ENCODE data around the gene SLC25A18.

Gene SLC25A18

DNA sequence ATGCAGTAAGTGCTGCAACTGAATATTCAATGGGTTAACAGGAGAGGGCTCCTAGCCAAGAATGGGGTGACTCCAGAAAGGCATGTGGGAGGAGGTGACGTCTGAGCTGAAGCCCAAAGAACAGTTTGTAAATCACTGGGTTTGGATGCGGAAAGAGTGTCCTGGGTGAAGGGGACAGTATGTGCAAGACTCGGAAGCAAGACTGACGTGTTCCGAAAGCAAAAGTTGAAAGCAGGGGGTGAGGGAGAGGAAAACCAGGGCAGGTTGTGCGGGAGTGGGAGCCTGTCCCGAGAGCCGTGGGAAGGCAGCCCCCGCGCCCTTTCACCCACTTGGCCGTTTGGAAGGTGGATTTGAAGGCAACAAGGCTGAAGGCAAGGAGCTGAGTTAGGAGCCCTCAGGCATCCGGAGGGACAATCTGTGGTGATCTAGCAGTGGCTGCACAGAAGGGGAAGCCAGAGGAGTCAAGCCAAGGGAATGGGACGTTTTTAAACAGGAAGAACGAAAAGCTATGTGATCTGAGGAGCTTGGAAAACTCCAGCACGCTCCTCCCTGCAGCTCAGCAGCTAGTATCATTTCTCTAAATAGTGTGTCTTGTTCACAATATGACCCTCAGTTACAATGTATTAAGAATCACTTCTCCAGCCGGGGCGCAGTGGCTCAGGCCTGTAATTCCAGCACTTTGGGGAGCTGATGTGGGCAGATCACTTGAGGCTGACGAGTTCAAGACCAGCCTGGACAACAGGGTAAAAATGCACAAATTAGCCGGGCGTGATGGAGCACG, 7.7 kb downstream of the SLC25A18 start:
- peak; percentile 68 for DNase-seq (ENCODE audit: low read depth, low spot score)

DNA sequence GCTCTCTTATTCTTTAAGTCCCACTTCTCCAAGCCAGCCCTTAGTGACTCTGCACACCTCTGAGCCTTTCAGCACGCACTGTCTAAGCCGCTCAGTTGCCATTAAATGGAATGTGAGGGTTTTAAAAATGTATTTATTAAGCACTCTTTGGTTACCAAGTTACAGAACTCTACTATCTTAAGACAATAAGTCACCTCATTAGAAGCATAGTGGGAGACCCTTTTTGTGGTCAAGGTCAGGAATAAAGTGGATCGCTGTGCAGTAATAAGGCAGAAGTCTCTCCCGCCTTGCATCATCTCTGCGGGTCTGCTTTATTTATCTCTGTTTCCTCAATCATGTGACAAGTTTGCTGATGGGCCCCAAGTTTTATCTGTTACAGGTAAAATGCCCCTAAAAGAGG, 11.9 kb downstream of the SLC25A18 start:
- DNase-seq (ENCODE audit: low read depth, low spot score): no peak

DNA sequence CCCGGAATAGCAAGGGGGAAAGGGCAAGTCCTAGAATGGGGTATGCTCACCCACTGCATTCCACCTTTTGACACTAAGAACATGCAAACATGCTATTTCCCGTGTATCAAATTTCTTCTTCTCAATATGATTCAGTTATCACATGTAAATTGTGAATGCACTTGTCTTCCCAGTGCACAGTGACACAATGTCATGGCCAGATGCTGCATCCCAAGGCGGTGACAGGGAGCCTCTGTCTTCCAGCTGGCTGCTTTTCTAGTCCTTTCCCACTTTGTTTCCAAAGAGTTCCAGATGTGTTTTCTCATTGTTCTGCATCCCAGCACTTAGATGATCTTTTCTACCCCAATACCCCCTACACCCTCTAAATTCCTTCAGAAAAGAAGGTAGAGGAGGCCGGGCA, 12.4 kb downstream of the SLC25A18 start:
- no peak for DNase-seq (ENCODE audit: low read depth, low spot score)

DNA sequence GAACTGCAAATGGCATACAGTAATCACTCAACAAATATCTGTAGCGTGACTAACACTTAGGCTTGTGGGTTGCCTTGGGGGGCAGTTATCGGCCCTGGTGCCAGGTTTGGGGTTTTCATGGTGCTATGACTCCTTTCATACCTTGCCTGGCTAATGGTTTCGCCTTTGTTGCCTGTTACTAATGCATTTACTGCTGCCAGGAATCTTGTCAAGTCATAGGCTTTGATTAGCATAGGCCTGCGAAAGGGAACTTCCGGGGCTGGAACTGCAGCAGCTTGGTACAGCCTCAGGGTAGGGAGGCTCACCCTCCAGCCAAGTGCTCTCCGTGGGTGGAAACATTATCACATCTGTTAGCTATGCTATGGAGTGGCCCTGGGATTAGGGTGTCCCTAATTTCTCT, 13.2 kb downstream of the SLC25A18 start:
- peak; percentile 91 for DNase-seq (ENCODE audit: low read depth, low spot score)

DNA sequence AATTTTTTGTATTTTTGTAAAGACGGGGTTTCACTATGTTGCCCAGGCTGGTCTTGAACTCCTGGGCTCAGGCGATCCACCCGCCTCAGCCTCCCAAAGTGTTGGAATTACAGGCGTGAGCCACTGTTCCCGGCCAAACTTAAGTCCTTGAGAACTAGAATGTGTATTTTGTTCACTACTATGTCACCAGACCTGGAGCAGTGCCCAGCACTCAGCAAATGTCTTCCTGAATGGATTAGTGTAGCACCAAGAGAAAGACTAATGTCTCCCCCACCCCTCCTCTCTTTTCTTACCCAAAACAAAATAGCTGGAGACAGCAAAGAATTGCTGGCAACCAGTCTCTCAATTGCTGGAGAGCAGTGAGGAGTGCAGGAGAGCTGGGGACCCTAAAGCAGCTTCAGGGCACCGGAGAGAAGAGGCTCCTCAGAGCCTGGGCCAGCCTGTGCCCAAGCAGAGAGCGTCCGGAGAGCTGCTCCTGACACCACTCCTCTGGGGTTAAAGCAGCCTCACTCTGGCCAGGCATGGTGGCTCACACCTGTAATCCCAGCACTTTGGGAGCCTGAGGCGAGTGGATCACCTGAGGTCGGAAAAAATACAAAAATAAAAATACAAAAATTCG, 14.9 kb downstream of the SLC25A18 start:
- no peak for DNase-seq (ENCODE audit: low read depth, low spot score)

DNA sequence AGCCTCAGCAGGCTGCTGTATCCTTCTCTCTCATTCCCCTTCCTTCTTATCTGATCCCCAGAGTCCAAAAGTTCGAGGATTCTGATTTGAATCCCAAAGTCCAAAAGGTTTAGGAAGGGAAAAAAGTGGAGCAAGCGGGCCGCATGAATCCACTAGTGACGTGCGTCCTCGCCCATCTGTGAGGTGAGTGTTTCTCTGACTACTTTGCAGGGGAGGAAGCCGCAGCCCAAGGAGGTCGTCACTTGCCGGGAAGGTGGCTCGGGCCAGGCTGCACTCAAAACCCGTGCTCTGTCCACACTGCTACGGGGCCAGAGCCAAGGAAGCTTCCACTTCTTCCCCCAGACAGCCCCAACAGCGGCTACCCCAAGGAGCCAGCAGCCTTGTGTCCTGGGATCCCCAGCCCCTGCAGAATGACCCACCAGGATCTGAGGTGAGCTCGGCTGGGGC, 16.3 kb downstream of the SLC25A18 start:
- peak; percentile 20 for DNase-seq (ENCODE audit: low read depth, low spot score)

DNA sequence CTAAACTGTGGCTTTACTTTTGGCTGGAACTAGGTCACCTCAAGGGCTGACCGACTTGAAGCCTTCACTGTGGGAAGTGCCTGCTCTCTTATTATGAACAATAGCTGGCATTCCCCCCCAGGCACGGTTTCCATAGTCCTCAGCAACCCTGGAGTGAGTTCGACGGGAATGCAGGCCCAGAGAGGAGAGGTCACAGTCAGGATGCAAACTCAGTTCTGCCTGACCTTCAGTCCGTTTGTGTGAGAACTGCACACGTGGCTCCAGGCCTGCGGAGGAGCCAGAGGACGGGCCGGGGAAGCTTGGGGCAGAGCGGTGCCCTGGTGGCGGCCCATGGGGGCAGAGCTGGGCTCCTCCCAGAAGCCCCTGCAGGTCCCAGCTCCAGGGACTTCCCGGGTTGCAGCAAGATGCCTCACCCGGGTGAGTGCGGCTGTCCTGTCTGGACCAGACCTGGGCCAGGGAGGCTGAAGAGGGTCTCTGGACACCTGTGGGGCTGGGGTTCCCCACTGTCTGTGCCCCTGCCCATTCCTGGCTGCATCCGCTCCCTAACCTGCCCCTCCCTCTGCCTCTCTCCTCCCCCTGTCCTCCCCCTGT, 17.2 kb downstream of the SLC25A18 start:
- DNase-seq (ENCODE audit: low read depth, low spot score): peak; percentile 84

DNA sequence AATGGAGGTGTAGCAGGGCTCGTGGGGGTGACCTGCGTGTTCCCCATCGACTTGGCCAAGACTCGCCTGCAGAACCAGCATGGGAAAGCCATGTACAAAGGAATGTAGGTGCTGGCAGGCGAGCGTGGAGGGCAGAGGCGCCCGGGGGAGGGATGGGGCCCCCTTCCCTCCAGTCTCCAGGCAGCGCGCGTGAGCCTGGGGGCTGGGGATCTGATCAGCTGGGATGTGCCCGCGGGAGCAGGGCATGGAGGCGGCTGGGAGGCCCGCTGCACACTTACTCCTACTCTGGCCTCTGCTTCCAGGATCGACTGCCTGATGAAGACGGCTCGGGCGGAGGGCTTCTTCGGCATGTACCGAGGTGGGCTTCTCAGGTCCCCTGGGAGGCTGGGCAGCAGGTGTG, 17.8 kb downstream of the SLC25A18 start:
- DNase-seq (ENCODE audit: low read depth, low spot score): no peak

DNA sequence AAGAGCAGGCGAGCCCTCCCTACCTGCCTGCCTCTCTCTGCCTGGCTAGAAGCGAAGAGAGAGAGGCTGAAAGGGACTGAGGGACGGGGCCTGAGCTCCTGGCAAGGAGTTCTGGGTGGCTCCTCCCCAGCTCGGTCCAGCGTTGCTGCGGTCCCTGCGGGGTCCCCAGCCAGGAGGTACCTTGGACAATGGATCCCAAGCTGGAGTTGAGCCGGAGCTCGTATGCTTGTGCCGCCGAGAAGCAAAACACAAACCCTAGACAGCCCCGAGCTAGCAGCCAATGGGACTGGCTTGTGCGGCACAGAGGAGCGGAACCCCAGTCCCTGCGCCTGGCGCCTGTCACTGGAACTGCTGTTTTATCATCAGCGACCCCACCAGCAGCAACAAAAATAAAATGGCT, 18.3 kb downstream of the SLC25A18 start:
- no peak for DNase-seq (ENCODE audit: low read depth, low spot score)

DNA sequence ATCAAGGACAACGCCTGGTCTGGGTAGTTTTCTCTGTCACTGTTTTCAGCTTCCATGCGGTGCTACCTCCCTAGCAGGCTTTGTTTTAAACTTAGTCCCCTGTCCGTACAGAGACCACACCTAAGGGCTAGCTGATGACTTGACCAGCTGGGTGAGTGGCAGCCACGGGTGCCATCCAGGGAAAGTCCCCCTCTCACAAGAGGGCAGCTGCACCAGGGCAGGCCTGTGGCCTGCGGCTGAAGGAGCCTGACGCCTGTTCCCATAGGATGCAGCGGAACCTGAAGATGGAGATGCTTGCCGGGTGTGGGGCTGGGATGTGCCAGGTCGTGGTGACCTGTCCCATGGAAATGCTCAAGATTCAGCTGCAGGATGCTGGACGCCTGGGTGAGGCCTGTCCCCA, 19.9 kb downstream of the SLC25A18 start:
- DNase-seq (ENCODE audit: low read depth, low spot score): no peak

DNA sequence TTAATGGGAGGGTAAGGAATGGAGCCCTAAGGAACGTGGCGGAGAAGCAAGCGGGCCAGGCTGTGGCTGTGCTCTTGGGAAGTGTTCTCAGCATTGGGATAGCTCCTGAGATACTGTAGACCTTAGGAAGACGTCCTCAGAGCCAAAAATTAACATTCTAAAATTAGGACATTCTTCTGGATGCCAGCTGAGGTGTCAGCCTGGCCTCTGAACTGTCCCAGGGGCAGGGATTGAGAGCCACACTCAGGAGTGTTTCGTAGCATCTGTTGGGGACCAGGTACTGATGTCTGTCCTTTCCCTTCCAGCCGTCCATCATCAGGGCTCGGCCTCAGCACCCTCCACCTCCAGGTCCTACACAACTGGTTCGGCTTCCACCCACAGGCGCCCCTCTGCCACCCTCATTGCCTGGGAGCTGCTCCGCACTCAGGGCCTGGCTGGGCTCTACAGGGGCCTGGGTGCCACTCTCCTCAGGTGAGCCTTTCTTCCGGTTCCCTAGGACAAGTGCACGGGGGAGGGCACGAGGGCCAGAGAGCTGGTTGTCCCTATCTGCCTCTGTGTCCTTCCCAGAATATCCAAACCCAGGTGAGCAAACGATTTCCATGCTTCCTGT, 23.6 kb downstream of the SLC25A18 start:
- DNase-seq (ENCODE audit: low read depth, low spot score): no peak

DNA sequence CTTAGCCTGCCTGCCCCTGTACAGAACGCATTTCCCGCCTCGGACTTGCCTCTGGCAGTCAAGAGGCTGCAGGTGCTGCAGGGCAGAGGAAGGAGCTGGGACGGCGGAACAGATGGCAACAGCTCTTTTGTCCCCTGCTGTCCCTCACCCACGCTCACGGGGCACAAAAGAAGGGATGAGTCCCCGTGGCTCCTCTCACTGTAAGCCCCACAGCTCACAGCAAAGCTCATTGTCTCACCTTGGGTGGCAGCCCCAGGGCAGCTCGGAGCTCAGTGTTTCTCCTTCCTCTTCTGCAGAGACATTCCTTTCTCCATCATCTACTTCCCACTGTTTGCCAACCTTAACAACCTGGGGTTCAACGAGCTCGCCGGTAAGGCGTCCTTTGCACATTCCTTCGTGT, 24.3 kb downstream of the SLC25A18 start:
- DNase-seq (ENCODE audit: low read depth, low spot score): peak; percentile 33

DNA sequence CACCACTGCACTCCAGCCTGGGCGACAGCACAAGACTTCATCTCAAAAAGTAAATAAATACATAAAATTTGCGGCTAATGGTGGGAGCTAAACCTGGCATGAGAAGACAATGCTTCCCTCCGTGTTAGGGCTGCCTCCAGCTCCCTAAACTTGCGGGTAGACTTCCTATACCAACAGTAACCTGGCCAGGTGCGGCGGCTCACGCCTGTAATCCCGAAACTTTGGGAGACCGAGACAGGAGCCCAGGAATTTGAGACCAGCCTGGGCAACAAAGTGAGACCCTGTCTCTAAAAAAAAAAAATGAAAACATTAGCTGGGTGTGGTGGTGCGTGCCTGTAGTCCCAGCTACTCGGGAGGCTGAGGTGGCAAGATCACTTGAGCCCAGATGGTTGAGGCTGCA, 25.3 kb downstream of the SLC25A18 start:
- DNase-seq (ENCODE audit: low read depth, low spot score): no peak

DNA sequence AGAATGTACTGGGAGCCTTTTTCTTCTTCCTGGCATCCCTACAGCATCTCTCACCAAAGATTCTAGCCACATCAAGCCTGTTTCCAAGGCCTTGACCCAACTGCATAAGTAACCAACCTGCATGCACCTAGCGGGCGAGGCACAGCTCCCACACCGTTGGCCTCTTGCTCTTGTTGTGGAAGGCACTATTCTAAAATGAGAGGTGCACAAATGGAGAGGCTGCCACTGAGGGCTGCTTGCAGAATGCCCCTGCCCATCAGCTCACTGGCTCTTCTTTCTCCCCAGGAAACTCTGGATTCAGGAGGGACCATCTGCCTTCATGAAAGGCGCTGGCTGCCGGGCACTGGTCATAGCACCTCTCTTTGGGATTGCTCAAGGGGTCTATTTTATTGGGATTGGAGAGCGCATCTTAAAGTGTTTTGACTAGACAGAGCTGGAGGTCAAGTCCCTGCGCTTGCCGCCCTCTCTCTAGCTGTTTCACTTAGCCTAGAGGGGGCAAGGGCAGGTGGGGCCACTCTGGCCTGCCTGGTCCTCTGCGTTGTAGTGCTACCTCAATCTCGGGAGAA, 26.6 kb downstream of the SLC25A18 start:
- no peak for DNase-seq (ENCODE audit: low read depth, low spot score)

DNA sequence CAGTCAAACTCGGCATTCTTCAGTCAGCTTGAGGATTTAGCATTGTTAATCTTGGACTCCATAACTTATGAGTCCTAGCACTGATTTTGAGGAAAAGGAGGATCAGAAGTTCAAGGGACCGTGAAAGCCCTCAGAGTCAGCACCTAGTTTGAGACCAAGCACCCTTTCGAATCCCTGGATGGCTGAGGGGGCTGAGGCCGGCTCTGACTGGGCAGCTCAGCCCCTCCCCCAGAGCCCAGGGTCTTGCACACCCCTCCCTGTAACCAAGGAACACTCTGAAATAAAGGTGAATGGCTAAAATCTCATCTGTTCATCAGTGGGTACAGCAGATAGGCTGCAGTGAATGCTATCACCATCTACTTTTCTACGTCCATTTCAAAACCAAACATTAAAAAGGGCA, 27.3 kb downstream of the SLC25A18 start:
- no peak for DNase-seq (ENCODE audit: low read depth, low spot score)

DNA sequence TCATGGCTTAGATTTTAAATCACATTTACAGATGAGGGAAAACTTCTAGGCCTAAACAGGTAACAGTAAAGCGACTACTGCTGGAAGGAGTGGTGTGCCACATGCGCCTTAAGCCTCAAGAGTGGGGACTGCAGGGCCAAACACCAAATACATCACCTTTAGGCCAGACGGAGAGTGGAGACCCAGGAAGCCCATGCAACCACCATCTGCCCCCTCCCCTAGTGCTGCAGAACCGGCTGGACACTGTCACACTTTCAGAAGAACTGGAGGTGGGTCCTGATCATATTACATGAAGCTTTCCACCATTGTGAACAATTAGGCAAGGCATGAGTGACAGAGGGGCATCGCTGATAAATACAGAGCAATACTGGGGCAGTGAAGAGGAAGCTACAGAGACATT, 28.9 kb downstream of the SLC25A18 start:
- no peak for DNase-seq (ENCODE audit: low read depth, low spot score)

DNA sequence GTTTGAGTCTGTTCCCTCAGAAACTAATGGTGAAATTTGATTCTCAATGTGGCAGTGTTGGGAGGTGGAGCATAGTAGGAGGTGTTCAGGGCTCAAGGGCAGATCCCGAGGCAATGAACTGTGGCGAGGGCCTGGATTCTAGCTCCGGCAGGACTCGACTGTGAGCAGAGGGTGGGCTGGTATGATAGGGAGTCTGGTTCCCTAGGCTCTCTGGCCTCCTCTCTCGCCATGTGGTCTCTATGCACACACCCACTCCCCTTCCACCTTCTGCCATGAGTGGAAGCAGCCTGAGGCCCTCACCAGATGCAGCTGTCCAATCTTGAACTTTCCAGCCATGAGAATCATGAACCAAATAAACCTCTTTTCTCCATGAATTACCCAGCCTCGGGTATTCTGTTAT, 32.9 kb downstream of the SLC25A18 start:
- no peak for DNase-seq (ENCODE audit: low read depth, low spot score)

DNA sequence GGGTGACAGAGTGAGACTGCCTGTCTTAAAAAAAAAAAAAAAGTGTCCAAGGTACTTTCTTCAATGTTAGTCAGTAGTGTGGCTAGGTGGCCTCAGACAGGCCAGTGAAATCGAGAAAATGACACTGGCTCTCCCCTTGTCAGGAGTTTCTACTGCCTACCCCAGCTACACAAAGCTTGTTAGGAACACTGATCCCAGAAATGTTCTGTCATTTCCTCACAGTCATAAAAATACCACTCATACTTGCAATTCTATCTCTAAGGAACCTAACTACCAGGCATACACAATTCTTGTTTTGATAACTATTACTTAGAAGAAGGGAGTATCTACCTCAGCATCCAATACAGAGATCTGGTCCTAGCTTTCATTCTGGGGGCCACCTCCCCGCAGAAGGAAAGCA, 33.9 kb downstream of the SLC25A18 start:
- no peak for DNase-seq (ENCODE audit: low read depth, low spot score)

DNA sequence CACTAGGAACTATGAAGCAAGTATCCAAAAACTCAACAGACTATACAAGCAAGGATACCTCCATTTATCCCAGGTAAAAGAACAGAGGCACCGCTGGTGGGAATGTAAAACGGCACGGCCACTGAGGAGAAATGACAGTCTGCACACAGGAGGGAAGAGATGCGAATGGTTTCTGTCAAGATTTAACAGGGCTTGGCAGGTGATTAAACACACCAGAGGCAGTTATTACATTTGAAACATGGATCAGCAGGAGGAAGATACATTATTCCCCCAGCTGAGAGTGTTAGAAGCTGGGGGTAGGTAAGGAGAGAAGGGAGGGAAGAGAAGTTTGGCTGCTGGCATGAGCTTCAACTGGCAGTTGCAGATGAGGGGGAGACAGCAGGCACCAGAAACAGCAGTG, 35.0 kb downstream of the SLC25A18 start:
- no peak for DNase-seq (ENCODE audit: low read depth, low spot score)

DNA sequence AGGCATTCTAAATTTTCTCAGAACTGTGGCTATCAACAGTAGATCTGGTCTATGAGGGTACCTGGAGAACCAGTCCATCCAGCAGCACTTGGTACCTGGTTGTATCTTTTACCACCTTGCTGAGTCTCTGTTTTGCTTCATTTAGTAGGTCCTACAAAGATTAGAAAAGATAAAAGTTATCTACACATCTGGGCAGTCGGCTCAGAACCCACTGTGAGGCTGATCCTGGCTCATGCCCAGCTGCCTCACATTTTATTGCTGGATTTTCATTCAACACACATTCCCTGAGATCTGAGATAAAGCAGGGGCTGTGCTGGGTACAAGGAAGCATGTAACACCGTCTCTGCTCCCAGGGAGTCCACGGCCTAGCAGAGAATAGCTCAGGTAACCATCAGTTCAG, 37.7 kb downstream of the SLC25A18 start:
- peak; percentile 43 for DNase-seq (ENCODE audit: low read depth, low spot score)

DNA sequence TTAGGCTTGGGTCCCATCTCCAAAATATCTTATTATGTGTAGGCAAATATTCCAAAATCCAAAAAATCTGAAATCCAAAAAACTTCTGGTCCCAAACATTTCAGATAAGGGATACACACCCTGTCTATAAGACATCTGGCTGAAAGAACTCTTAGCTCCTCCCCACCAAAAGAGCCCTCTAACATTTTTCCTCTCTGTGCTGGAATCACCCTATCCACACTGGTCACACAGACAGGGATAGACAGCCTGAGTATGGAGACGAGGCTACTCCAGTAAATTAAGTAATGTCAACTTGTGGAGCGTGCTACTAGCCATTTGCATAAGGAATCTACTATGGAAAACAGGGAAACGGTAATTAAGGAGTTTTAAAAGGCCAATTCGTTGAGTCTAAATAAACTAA, 40.4 kb downstream of the SLC25A18 start:
- DNase-seq (ENCODE audit: low read depth, low spot score): no peak

DNA sequence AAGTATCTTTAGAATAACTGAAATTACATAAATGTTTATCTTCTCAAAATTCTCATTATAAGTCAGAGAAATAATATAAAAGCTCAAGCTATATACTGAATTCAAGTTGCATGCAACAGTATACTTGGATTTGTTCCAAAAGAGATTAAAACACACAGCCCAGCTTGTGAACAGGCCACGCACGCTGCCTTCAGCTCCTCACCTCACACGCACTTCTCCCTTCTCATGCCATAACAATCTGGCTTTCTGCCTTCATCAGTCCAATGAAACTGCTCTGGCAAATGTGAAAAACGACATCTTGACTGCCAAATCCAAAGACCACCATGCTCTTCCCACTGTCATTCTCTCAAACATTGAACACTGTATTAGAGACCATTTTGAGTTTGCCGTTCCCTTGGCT, 43.2 kb downstream of the SLC25A18 start:
- DNase-seq (ENCODE audit: low read depth, low spot score): no peak
